Neural crest cell (in vitro differentiated cells): Measurements from ENCODE around the gene LAMTOR4. TPM values are rescaled to one million over a fixed set of nuclear protein-coding genes. Genes with fewer than 3 reads are reported as not detected.
"Not testable (repeated sequence)": the region's sequence is repeated elsewhere in the genome, so short reads cannot be mapped to it uniquely, and the experiment has no call there.

ENCODE experiments used
- DNase-seq: peaks from one replicate; pipeline ENCODE4 v3.0.0; 2021; ENCODE audit warnings: low read depth, mixed read lengths, low spot score
- H3K27ac Mint-ChIP-seq: one replicate; pipeline ENCODE4 v1.8.0; 2021; ENCODE audit warnings: mild to moderate bottlenecking, mixed read lengths; ENCODE audit not compliant: unreplicated experiment
- H3K27me3 Mint-ChIP-seq: 2 replicates; pipeline ENCODE4 v1.8.0; 2021; ENCODE audit warnings: low read depth, mild to moderate bottlenecking, mixed read lengths
- H3K36me3 Mint-ChIP-seq: 2 replicates; pipeline ENCODE4 v1.8.0; 2021; ENCODE audit warnings: low read depth, mild to moderate bottlenecking, mixed read lengths
- H3K4me1 Mint-ChIP-seq: 2 replicates; pipeline ENCODE4 v1.8.0; 2021; ENCODE audit warnings: mixed read lengths
- H3K4me3 Mint-ChIP-seq: one replicate; pipeline ENCODE4 v1.8.0; 2021; ENCODE audit warnings: mild to moderate bottlenecking, mixed read lengths
- H3K9me3 Mint-ChIP-seq: 2 replicates; pipeline ENCODE4 v1.8.0; 2021; ENCODE audit warnings: mixed read lengths
- CTCF ChIP-seq: fragments of 200-600 bp; sonication (generic); conservative IDR thresholded peaks from 2 replicates; pipeline ENCODE4 v1.5.0; 2021; ENCODE audit warnings: antibody characterized with exemption, mild to moderate bottlenecking
- total RNA-seq: library from RNA; stranded (reverse); gene quantifications from 2 replicates; pipeline ENCODE4 v1.2.1, GENCODE V29; 2021

LAMTOR4 gene
- total RNA-seq, 1 donor from 2014 or later = 134 TPM

DNA sequence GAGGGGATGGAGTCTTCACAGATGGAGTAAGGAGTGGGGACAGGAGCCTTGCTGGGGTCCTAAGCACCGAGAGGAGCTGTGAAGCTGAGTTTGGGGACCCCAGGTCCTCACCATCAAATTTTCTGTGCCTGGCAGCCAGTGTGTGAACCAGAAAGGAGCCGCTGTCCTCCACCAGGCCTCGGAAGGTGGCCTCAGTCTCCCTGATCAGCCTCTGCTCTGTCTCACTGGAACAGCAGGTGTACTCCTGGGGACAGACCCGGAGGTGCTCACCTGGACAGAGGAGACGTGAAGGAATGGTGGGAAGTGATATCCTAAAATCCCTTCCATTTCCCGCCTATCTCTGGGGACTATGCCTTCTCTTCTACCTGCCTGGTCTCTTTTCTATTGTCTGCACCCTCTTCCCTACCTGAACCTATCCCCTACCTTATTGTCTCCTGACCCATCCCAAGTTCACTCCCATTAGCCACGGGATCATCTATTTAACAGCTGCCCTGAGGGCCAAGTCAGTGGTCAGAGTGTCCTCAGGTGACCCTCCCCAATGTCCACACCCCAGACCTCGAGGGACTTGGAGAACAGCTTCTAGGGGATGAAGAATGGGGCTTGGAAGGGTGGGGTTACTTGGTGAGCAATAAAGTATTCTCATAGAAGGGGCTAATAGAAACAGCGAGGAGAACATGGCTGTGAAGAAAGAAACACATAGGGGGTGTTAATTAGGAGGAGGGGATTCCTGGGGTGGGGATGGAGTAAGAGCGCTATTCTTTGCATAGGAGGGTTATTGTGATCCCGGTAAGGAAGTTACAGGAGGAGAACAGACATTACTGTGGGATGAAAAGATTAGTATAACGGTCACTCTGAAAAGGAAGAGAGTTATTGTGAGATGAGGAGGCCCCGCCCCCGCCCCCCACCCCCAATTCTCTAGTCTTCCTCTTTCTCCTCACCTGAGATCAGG is 27.7 kb downstream of the LAMTOR4 start:
- Mint-ChIP-seq H3K4me1 (peaks cover 35% of the 10 kb centered on the region), H3K9me3 (peaks cover 2% of the 10 kb centered on the region), H3K27me3 (peaks cover 18% of the 10 kb centered on the region), H3K36me3 (peaks cover 8% of the 10 kb centered on the region), H3K27ac (peak overlapping the region; percentile 88), H3K4me3 (peak overlapping the region; percentile 98)
- DNase-seq = no peak
- TF ChIP-seq CTCF = no peak

GRCh38 chr7:100177045-100178001 is 28.6 kb downstream of the LAMTOR4 start, which contains the start of the genes GPC2 and STAG3:
Gene GPC2, minus strand, starts transcription at chr7:100177381. Its CDS starts 182 bp downstream, at chr7:100177199.
Gene STAG3, plus strand, starts transcription at chr7:100177918. Its CDS starts 2,639 bp downstream, at chr7:100180557.
- H3K27ac Mint-ChIP-seq = peak within 1 kb of the TSS; percentile 88
- H3K9me3 Mint-ChIP-seq = peaks cover 2% of the 10 kb centered on the region

GRCh38 chr7:100180084-100180483 is 31.4 kb downstream of the LAMTOR4 start:
- not testable (repeated sequence) for H3K27ac Mint-ChIP-seq, H3K36me3 Mint-ChIP-seq, H3K9me3 Mint-ChIP-seq, DNase-seq
- Mint-ChIP-seq H3K4me3 (peak overlapping the region; percentile 40), H3K4me1 (peaks cover 31% of the 10 kb centered on the region), H3K27me3 (peaks cover 19% of the 10 kb centered on the region)

More at GRCh38 chr7:100177045-100178001, 28.6 kb downstream of the LAMTOR4 start, which contains the start of the genes GPC2 and STAG3:
- Mint-ChIP-seq H3K4me1 (peaks cover 37% of the 10 kb centered on the region), H3K36me3 (peaks cover 8% of the 10 kb centered on the region), H3K27me3 (peaks cover 24% of the 10 kb centered on the region), H3K4me3 (peak within 1 kb of the TSS; percentile 98)
- TF ChIP-seq CTCF = no peak
- DNase-seq = peak; percentile 99

- not testable (repeated sequence) for H3K9me3 Mint-ChIP-seq, H3K4me3 Mint-ChIP-seq, H3K36me3 Mint-ChIP-seq, DNase-seq, H3K27ac Mint-ChIP-seq, H3K4me1 Mint-ChIP-seq
- peaks cover 19% of the 10 kb centered on the region for H3K27me3 Mint-ChIP-seq
Observed at GRCh38 chr7:100182616-100183015, 33.9 kb downstream of the LAMTOR4 start.

GRCh38 chr7:100183090-100183489 is 34.4 kb downstream of the LAMTOR4 start:
- peaks cover 19% of the 10 kb centered on the region for H3K27me3 Mint-ChIP-seq
- H3K9me3 Mint-ChIP-seq, H3K36me3 Mint-ChIP-seq, H3K4me3 Mint-ChIP-seq, DNase-seq, H3K4me1 Mint-ChIP-seq, H3K27ac Mint-ChIP-seq: not testable (repeated sequence)

GRCh38 chr7:100185726-100186125 is 37.0 kb downstream of the LAMTOR4 start:
- H3K36me3 Mint-ChIP-seq = no peaks in the 10 kb centered on the region
- H3K27me3 Mint-ChIP-seq = peaks cover 13% of the 10 kb centered on the region
- H3K4me3 Mint-ChIP-seq = no peak overlapping the region
- no peak for DNase-seq
- H3K4me1 Mint-ChIP-seq = peaks cover 13% of the 10 kb centered on the region
- no peaks in the 10 kb centered on the region for H3K9me3 Mint-ChIP-seq
- H3K27ac Mint-ChIP-seq = no peak overlapping the region
- no peak for TF ChIP-seq CTCF
